ENCODE data around the gene CELF2.

The CELF2 gene

GRCh38 chr10:11373717-11374171, 356.1 kb downstream of the CELF2 start:
- no peak for DNase-seq

GRCh38 chr10:11377267-11377666, 359.6 kb downstream of the CELF2 start:
- DNase-seq: no peak

DNA sequence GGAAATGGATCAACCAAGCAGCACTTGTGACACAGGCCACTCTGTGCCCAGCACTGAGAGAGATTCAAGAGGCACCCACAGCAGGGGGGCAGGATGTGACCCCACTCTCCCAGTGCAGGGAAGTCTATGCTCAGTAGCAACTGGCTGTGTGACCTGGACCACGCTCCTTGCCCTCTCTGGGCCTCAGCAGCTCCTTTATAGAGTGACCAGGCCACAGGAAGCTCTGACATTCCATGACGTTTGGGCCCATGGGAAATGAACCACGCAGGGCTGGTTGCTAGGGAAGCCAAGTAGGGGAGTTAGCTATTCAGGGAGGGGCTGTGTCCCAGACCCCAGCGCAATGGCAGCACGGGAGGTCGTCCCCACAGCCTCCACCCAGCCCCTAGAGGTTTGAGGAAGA, 361.2 kb downstream of the CELF2 start:
- DNase-seq: no peak

DNA sequence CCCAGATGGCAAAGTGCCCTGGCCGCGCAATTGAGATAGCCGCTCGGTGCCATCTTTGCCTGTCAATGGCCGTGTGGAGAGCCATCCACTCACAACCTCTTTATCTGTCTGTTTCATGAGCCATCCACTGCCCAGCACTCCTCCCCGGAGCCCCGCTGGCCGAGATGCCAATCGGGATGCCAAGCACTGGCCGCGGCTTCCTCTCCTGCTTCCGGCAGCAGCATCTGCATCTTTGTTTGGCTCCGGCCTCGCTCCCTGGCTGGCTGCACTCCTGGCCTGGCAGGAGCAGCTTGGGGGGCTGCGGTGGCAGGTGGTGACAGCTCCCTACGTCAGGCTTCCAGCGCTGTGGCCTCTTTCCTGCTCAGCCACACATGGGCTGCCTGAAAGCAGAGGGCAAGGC, 362.1 kb downstream of the CELF2 start:
- no peak for DNase-seq

GRCh38 chr10:11381023-11381422, 363.4 kb downstream of the CELF2 start:
- DNase-seq: no peak

DNA sequence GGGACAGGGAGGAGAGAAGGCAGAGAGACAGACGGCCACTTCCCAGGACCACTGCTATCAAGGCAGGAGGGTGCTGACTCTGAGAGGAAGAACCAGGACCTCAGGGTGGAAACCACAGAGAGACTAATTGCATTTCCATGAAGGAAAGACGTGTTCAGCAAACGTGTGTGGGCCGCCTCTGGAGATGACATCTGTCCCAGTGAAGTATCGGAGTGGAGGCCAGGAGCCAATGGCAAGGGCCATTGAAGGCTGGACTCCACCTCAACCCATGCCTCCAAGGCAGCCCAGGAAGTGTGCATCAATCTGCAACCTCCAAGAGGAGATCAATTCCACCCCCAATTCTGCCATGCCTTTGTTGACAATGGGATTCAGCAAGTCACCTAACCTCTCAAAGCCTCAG, 363.8 kb downstream of the CELF2 start:
- no peak for DNase-seq

DNA sequence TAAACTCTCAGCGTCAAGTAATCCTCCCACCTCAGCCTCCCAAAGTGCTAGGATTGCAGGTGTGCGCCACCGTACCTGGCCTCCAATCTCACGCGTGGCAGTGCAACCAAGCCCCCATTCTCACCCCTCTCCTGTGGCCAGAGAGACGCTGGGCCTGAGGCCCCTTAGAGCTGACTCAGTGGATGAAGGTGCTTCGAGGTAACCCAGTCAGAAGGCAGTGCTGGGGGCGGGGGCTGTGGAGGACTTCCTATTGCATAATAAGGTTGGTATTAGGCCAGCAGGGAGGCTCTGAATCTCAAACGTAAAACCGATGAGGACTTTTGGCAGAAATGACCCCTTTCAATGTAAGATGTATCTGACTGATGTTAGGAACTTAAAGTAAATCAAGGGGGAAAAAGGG, 364.5 kb downstream of the CELF2 start:
- no peak for DNase-seq

DNA sequence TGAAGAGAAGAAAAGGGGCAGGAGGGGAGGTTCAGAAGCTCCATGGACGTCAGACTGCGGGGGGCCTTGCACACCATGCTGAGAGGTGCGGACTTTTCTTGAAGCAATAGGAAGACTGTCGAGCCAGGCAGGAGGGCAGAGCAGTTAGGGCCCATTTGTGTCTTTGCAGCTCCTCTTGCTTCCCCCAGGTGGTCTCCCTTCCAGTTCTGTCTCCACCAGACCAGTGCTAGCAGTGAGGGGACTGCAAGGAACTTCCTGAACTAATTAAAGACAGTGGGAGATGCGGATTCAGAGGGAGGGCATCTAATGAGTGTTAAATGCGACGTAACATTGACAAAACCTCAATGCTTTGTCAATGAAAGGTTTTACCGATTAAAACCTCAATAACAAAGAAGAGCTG, 368.4 kb downstream of the CELF2 start:
- no peak for DNase-seq

Measured in DMS153 (cell line).